A673 (cell line): ENCODE measurements around the gene FOXK1.

Source experiments
- EZH2 ChIP-seq: fragments of 200-600 bp; sonication (generic); IDR thresholded peaks from 2 replicates; pipeline ENCODE4 v1.6.1; 2017; ENCODE audit warnings: borderline replicate concordance, low read depth, mild to moderate bottlenecking, mixed read lengths, antibody characterized with exemption, low read length; ENCODE audit not compliant: poor library complexity, severe bottlenecking
- TF ChIP-seq, protein P1 (sequence below): fragments of 300-800, 200-600 bp; sonication (generic); conservative IDR thresholded peaks from 2 replicates; pipeline ENCODE4 v1.5.1; 2017; ENCODE audit warnings: low read depth, mild to moderate bottlenecking, antibody characterized with exemption, low read length, moderate library complexity, mixed read lengths

DNA sequence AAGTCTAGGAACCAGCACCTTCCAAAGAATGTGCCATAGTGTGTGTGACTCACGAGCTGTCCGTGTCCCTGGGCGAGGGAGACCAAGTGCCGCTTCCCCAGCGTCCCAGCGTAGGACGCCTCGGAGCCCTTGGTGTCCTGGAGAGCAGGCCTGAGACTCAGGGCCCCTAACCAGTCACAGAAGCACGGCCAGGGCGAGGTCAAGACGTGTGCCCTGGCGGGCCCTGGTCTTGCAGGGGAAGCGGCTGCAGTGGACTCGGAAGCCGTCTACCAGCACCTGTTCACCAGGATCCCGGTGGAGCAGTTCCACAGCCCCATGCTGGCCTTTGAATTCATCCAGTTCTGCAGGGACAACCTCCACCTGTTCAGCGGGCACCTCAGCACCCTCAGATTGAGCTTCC lies 103.9 kb downstream of the FOXK1 start:
- no peak for TF ChIP-seq EZH2
- TF ChIP-seq, protein P1, sequence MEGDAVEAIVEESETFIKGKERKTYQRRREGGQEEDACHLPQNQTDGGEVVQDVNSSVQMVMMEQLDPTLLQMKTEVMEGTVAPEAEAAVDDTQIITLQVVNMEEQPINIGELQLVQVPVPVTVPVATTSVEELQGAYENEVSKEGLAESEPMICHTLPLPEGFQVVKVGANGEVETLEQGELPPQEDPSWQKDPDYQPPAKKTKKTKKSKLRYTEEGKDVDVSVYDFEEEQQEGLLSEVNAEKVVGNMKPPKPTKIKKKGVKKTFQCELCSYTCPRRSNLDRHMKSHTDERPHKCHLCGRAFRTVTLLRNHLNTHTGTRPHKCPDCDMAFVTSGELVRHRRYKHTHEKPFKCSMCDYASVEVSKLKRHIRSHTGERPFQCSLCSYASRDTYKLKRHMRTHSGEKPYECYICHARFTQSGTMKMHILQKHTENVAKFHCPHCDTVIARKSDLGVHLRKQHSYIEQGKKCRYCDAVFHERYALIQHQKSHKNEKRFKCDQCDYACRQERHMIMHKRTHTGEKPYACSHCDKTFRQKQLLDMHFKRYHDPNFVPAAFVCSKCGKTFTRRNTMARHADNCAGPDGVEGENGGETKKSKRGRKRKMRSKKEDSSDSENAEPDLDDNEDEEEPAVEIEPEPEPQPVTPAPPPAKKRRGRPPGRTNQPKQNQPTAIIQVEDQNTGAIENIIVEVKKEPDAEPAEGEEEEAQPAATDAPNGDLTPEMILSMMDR: no peak
